Chondrocyte (in vitro differentiated cells): ENCODE data around the gene BTBD19. TPM values are rescaled to one million over a fixed set of nuclear protein-coding genes. Genes with fewer than 3 reads are reported as not detected.
A peak's percentile ranks its signal among the peaks of the same experiment; 100 is the strongest.
"Not testable (repeated sequence)": the region's sequence is repeated elsewhere in the genome, so short reads cannot be mapped to it uniquely, and the experiment has no call there.

Experiments used
- DNase-seq: peaks from one replicate; pipeline ENCODE4 v3.0.0; 2021; ENCODE audit warnings: mixed read lengths, low spot score
- H3K27ac Mint-ChIP-seq: one replicate; pipeline ENCODE4 v1.8.0; 2021; ENCODE audit warnings: mild to moderate bottlenecking, moderate library complexity, mixed read lengths; ENCODE audit not compliant: unreplicated experiment
- H3K27me3 Mint-ChIP-seq: 2 replicates; pipeline ENCODE4 v1.8.0; 2021; ENCODE audit warnings: low read depth, mixed read lengths
- H3K36me3 Mint-ChIP-seq: 2 replicates; pipeline ENCODE4 v1.8.0; 2021; ENCODE audit warnings: low read depth, mixed read lengths
- H3K4me1 Mint-ChIP-seq: 2 replicates; pipeline ENCODE4 v1.8.0; 2021; ENCODE audit warnings: low read depth, mild to moderate bottlenecking, mixed read lengths
- H3K4me3 Mint-ChIP-seq: one replicate; pipeline ENCODE4 v1.8.0; 2021; ENCODE audit warnings: mild to moderate bottlenecking, moderate library complexity, mixed read lengths; ENCODE audit not compliant: unreplicated experiment
- H3K9me3 Mint-ChIP-seq: 2 replicates; pipeline ENCODE4 v1.8.0; 2021; ENCODE audit warnings: low read depth, mixed read lengths
- total RNA-seq: library from RNA; stranded (reverse); gene quantifications from 3 replicates; pipeline ENCODE4 v1.2.1, GENCODE V29; 2021
- TF ChIP-seq, protein P1 (sequence below): fragments of 200-600 bp; sonication (generic); IDR thresholded peaks from 2 replicates; pipeline ENCODE4 v1.5.0; 2021; ENCODE audit warnings: antibody characterized with exemption, mild to moderate bottlenecking, moderate library complexity

BTBD19 gene
- total RNA-seq, 1 donor from 2014 or later, result 44.1 TPM

DNA sequence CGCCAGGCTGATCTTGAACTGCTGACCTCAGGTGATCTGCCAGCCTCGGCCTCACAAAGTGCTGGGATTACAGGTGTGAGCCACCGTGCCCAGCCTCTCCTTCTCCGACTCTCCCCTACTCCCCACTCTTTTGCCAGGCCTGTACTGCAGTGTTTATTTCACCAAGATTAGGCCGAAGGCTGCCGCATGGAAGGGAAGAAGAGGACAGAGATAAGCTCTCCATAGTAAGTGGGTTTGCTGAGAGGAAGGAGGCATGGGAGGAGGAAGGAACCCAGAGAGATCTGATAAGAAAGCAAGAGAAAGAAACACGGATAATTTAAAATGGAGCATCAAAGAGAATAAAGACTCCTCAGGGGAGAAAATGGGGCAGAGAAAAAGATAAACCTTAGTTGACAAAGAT, 26.0 kb downstream of the BTBD19 start:
- Mint-ChIP-seq H3K4me3 (no peak overlapping the region), H3K27me3 (no peaks in the 10 kb centered on the region), H3K36me3 (no peaks in the 10 kb centered on the region), H3K9me3 (no peaks in the 10 kb centered on the region), H3K4me1 (peaks cover 6% of the 10 kb centered on the region), H3K27ac (no peak overlapping the region)
- DNase-seq, result no peak
- TF ChIP-seq, protein P1, sequence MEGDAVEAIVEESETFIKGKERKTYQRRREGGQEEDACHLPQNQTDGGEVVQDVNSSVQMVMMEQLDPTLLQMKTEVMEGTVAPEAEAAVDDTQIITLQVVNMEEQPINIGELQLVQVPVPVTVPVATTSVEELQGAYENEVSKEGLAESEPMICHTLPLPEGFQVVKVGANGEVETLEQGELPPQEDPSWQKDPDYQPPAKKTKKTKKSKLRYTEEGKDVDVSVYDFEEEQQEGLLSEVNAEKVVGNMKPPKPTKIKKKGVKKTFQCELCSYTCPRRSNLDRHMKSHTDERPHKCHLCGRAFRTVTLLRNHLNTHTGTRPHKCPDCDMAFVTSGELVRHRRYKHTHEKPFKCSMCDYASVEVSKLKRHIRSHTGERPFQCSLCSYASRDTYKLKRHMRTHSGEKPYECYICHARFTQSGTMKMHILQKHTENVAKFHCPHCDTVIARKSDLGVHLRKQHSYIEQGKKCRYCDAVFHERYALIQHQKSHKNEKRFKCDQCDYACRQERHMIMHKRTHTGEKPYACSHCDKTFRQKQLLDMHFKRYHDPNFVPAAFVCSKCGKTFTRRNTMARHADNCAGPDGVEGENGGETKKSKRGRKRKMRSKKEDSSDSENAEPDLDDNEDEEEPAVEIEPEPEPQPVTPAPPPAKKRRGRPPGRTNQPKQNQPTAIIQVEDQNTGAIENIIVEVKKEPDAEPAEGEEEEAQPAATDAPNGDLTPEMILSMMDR, result no peak

DNA sequence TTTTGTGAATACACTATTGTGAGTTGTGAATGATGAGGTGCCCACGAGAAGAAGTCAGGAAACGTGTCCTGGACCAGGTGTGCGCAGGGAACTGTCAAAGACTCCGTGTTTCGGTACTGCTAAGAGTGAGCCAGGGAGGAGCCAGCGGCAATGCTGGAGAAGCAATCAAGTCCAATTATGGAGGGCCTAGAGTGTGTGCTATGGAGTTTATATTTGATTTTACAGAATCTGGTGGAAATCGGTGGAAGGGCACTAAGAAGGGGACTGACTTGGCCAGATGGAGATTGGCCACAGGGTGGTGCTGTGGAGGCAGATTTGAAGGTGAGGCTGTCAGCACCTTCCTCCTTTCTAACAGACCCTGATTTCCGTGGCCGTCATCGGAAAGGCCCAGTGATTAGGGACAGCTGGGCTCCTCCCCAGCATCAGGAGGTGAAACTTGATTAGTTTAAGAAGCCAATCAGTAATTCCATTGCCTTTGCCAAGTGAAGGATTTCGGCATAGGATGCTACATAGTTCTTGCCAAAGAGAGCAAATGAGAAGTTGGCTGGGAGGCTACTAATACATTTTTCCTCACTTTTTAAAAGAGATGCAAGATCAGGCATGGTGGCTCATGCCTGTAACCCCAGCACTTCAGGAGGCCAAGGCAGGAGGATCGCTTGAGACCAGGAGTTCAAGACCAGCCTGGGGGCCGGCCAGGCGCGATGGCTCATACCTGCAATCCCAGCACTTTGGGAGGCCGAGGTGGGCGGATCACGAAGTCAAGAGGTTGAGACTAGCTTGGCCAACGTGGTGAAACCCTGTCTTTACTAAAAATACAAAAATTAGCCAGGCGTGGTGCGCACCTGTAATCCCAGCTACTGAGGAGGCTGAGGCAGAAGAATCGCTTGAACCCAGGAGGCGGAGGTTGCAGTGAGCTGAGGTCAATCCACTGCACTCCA, 27.7 kb downstream of the BTBD19 start:
- H3K27ac Mint-ChIP-seq, result no peak overlapping the region
- no peaks in the 10 kb centered on the region for H3K9me3 Mint-ChIP-seq
- H3K36me3 Mint-ChIP-seq, result no peaks in the 10 kb centered on the region
- H3K4me1 Mint-ChIP-seq, result peaks cover 6% of the 10 kb centered on the region
- no peaks in the 10 kb centered on the region for H3K27me3 Mint-ChIP-seq
- no peak overlapping the region for H3K4me3 Mint-ChIP-seq
- DNase-seq, result no peak
- TF ChIP-seq, protein P1, result peak; percentile 95

DNA sequence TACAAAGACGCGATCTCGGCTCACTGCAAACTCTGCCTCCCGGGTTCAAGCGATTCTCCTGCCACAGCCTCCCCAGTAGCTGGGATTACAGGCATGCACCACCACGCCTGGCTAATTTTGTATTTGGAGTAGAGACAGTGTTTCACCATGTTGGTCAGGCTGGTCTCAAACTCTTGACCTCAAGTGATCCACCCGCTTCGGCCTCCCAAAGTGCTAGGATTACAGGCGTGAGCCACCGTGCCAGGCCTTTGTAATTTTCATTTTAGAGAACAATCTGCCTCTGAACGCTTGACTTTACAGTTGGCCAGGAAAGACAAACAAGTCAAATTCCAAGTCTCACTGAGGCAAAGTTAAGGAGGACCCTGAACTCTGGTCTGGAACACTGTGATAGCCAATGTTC, 30.0 kb downstream of the BTBD19 start:
- not testable (repeated sequence) for H3K4me3 Mint-ChIP-seq, DNase-seq, H3K27ac Mint-ChIP-seq, H3K9me3 Mint-ChIP-seq, H3K27me3 Mint-ChIP-seq, H3K36me3 Mint-ChIP-seq
- peaks cover 14% of the 10 kb centered on the region for H3K4me1 Mint-ChIP-seq

DNA sequence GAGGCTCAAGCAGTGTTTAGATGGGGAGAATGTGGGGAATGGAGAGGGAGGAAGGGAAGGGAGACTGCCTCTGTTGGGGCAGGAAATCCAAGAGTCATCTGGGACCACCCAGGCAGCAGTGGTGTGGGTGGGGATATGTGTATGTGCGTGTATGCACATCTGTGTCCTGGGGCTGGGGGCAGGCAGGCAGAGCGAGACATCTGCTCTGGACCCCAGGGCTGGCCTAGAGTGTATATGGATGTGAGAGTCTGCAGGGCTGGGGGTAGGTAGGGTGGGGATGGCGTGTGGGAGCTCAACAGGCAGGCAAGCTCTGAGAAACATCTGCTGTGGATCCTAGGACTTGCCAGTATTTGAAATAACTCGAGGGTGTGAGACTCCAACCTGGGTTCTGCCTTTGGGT, 31.3 kb downstream of the BTBD19 start:
- H3K27ac Mint-ChIP-seq, result no peak overlapping the region
- H3K4me1 Mint-ChIP-seq, result peaks cover 14% of the 10 kb centered on the region
- no peak overlapping the region for H3K4me3 Mint-ChIP-seq
- DNase-seq, result no peak
- TF ChIP-seq, protein P1, result no peak
- no peaks in the 10 kb centered on the region for H3K27me3 Mint-ChIP-seq
- no peaks in the 10 kb centered on the region for H3K9me3 Mint-ChIP-seq
- H3K36me3 Mint-ChIP-seq, result no peaks in the 10 kb centered on the region

DNA sequence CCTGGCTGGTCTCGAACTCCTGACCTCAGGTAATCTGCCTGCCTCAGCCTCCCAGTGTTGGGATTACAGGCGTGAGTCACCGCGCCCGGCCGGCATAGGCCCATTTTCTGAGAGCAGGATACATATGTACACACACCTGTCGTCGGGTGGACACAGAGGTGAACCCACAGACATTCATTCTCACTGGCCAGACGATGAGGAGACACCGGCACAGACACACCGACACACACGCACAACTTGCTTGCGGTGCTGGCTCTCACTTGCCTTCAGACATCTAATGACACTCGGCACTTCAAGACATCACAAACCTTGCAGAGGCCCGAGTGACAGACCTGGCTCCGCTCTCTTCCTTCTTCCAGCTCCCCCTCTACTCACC, 34.2 kb downstream of the BTBD19 start:
- Mint-ChIP-seq H3K9me3 (no peaks in the 10 kb centered on the region), H3K4me3 (peak overlapping the region; percentile 71), H3K4me1 (peaks cover 7% of the 10 kb centered on the region), H3K27me3 (no peaks in the 10 kb centered on the region), H3K36me3 (no peaks in the 10 kb centered on the region), H3K27ac (no peak overlapping the region)
- TF ChIP-seq, protein P1, result no peak
- no peak for DNase-seq
